Endothelial cell of umbilical vein (primary cell): ENCODE results near the gene ZNF319. TPM values are rescaled to one million over a fixed set of nuclear protein-coding genes. Genes with fewer than 3 reads are reported as not detected.

Source experiments
- BruUV-seq: library from RNA; stranded (reverse); fragments of 400-500 nt; replicated peaks from 2 replicates; lab custom pipeline; 2021; lab: Mats Ljungman, UMichigan
- CTCF ChIA-PET: fragments of 300-600, 350-600 bp; sonication (Branson Sonifier 250); formaldehyde crosslinking; loops from one replicate; lab custom pipeline; 2021; ENCODE audit warnings: antibody characterized with exemption, inconsistent platforms; lab: Charles Lee
- POLR2A ChIA-PET: fragments of 300-600, 350-600 bp; sonication (Branson Sonifier 250); formaldehyde crosslinking; loops from one replicate; lab custom pipeline; 2021; ENCODE audit warnings: antibody characterized with exemption, inconsistent platforms; lab: Charles Lee
- DNase-seq: peaks from one replicate; pipeline ENCODE4 v3.0.0-alpha.2; 2011; ENCODE audit warnings: low read depth, low spot score
- FAIRE-seq: peaks from 2 replicates; lab custom pipeline; 2011; peaks lifted over from hg19 to GRCh38; lab: Jason Lieb, UNC
- H2AFZ ChIP-seq: 2 replicates; pipeline ENCODE4 v1.6.0; 2012; ENCODE audit warnings: low read depth, low read length, control low read depth, inconsistent platforms
- H3K27ac ChIP-seq: 2 replicates; pipeline ENCODE4 v1.5.1; 2011; ENCODE audit warnings: low read depth, mild to moderate bottlenecking, control low read depth, low read length, moderate library complexity; ENCODE audit not compliant: insufficient read depth
- H3K27me3 ChIP-seq, 2 experiments: 2 replicates each; pipeline versions ENCODE4 v1.6.0 to v1.6.1; 2011; ENCODE audit warnings: low read length in 2 of 2, mixed read lengths in 1 of 2; ENCODE audit not compliant: control insufficient read depth in 2 of 2, insufficient read depth in 2 of 2
- H3K36me3 ChIP-seq, 2 experiments: 2 replicates in 1 of 2; 3 replicates in 1 of 2; pipeline ENCODE4 v1.5.1; 2011; ENCODE audit warnings: low read length in 2 of 2, mild to moderate bottlenecking in 1 of 2, moderate library complexity in 1 of 2; ENCODE audit not compliant: control insufficient read depth in 2 of 2, insufficient read depth in 2 of 2; ENCODE audit errors: extremely low read depth in 1 of 2
- H3K4me1 ChIP-seq: 3 replicates; pipeline ENCODE4 v1.5.1; 2011; ENCODE audit warnings: mild to moderate bottlenecking, low read length; ENCODE audit not compliant: control insufficient read depth, insufficient read depth; ENCODE audit errors: extremely low read depth
- H3K4me2 ChIP-seq: 2 replicates; pipeline ENCODE4 v1.6.1; 2011; ENCODE audit warnings: low read length, control low read depth, mixed read lengths; ENCODE audit not compliant: insufficient read depth
- H3K4me3 ChIP-seq, 3 experiments: fragments of 200-600 bp in 1 of 3; sonication (generic), shearing (Covaris generic) in 1 of 3; replicated peaks in 1 of 3; 2 replicates each; pipeline ENCODE4 v1.5.1; 2011 to 2016; ENCODE audit warnings: control low read depth in 3 of 3, low read length in 3 of 3, mild to moderate bottlenecking in 2 of 3, inconsistent platforms in 1 of 3, low read depth in 1 of 3, moderate library complexity in 1 of 3; ENCODE audit not compliant: insufficient read depth in 1 of 3
- H3K79me2 ChIP-seq: 2 replicates; pipeline ENCODE4 v1.6.0; 2012; ENCODE audit warnings: low read length, inconsistent platforms; ENCODE audit not compliant: control insufficient read depth, insufficient read depth
- H3K9ac ChIP-seq: replicated peaks from 2 replicates; pipeline ENCODE3; 2011; ENCODE audit warnings: low read length, control low read depth; ENCODE audit not compliant: insufficient read depth; ENCODE audit errors: extremely low read depth
- H3K9me1 ChIP-seq: replicated peaks from 3 replicates; pipeline ENCODE4 v1.6.0; 2011; ENCODE audit warnings: mild to moderate bottlenecking, low read length; ENCODE audit not compliant: control insufficient read depth, insufficient read depth; ENCODE audit errors: extremely low read depth
- H3K9me3 ChIP-seq: replicated peaks from 2 replicates; pipeline ENCODE4 v1.5.1; 2012; ENCODE audit warnings: low read length, inconsistent platforms; ENCODE audit not compliant: control insufficient read depth, insufficient read depth
- H4K20me1 ChIP-seq: replicated peaks from 2 replicates; pipeline ENCODE3; 2011; ENCODE audit warnings: mild to moderate bottlenecking, low read length; ENCODE audit not compliant: control insufficient read depth, insufficient read depth; ENCODE audit errors: extremely low read depth
- FOS ChIP-seq: IDR thresholded peaks from 2 replicates; pipeline ENCODE4 v1.6.1; 2011; ENCODE audit warnings: mild to moderate bottlenecking, low read length, moderate library complexity, borderline replicate concordance; ENCODE audit not compliant: insufficient read depth
- GATA2 ChIP-seq: IDR thresholded peaks from 2 replicates; pipeline ENCODE4 v1.7.0; 2011; ENCODE audit warnings: low read depth, mild to moderate bottlenecking, moderate library complexity, mixed read lengths, low read length; ENCODE audit not compliant: insufficient read length, insufficient read depth
- MYC ChIP-seq: IDR thresholded peaks from one replicate; pipeline ENCODE4 v1.6.1; 2011; ENCODE audit warnings: mild to moderate bottlenecking, low read depth, low read length
- POLR2A ChIP-seq: IDR thresholded peaks from 2 replicates; pipeline ENCODE4 v1.6.1; 2012; ENCODE audit warnings: low read depth, mild to moderate bottlenecking, control low read depth, low read length
- POLR2AphosphoS5 ChIP-seq: IDR thresholded peaks from 2 replicates; pipeline ENCODE4 v1.6.1; 2012; ENCODE audit warnings: low read depth, mild to moderate bottlenecking, control low read depth, low read length, moderate library complexity; ENCODE audit not compliant: insufficient read depth
- dilution Hi-C: fragments of 300-500 bp; cut with MboI; formaldehyde crosslinking; loops from one replicate; pipeline ENCODE4 v1.15.0; 2019; ENCODE audit warnings: low sequenced_read_pairs; ENCODE audit not compliant: extremely low pct_ligation_motif_present
- intact Hi-C: fragments of 100-400 bp; cut with micrococcal nuclease; formaldehyde crosslinking; loops from one replicate; pipeline ENCODE4 v1.10.0; 2022
- polyA plus RNA-seq, 4 experiments: library from polyadenylated mRNA; depleted of rRNA in 3 of 4; stranded (reverse) in 3 of 4; unstranded in 1 of 4; fragments of >200 nt; gene quantifications; 2 replicates each; pipeline versions ENCODE4 v1.2.1 to v1.2.3, GENCODE V29; 2011 to 2012; ENCODE audit warnings: missing spikeins in 1 of 4
- total RNA-seq: library from RNA; stranded (reverse); gene quantifications from 2 replicates; pipeline ENCODE4 v1.2.3, GENCODE V29; 2021
- TF ChIP-seq, protein P1 (sequence below): IDR thresholded peaks from 2 replicates; pipeline ENCODE4 v1.6.1; 2011; ENCODE audit not compliant: insufficient read depth, insufficient read length
- TF ChIP-seq, protein P2 (sequence below), 2 donors: IDR thresholded peaks; 1 replicate in 1 of 2; 2 replicates in 1 of 2; pipeline ENCODE4 v1.5.1; 2011; ENCODE audit warnings: low read length in 2 of 2, mild to moderate bottlenecking in 2 of 2, moderate library complexity in 2 of 2, control low read depth in 1 of 2, inconsistent platforms in 1 of 2, low read depth in 1 of 2; ENCODE audit not compliant: insufficient read depth in 1 of 2; ENCODE audit errors: extremely low read depth in 1 of 2

The ZNF319 gene
- total and polyA plus RNA-seq, 2 donors (not counting 3 experiments of a cell fraction or from before 2014, with no cell fraction given), result 5.4 to 9.9 TPM

DNA sequence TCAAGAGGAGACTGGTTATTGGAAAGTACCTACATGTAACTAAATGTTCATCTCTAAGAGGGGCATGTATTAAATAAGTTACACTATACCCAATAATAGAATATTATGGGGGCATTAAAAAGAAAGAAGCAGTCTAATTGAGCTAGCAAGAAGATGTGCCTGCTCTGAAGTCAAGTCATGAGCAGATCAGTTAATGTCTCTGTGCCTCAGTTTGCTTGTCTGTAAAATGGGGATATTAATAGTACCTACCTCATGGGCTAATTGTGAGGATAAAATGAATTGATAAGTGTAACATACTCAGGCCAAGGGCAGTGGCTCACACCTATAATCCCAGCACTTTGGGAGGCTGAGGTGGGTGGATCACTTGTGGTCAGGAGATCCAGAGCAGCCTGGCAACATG, 32.6 kb downstream of the ZNF319 start:
- H3K27ac ChIP-seq, result no peak overlapping the region
- BruUV-seq, result no TSS peak
- no peaks in the 10 kb centered on the region for H3K9me3 ChIP-seq
- dilution Hi-C loops (no loop called here), intact Hi-C loops (no loop called here)
- no peaks in the 10 kb centered on the region for H3K36me3 ChIP-seq
- FAIRE-seq (no peak), DNase-seq (no peak)
- no peaks in the 10 kb centered on the region for H3K79me2 ChIP-seq
- TF ChIP-seq, protein P1, sequence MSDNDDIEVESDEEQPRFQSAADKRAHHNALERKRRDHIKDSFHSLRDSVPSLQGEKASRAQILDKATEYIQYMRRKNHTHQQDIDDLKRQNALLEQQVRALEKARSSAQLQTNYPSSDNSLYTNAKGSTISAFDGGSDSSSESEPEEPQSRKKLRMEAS, result no peak
- TF ChIP-seq GATA2 (no peak), POLR2AphosphoS5 (no peak), MYC (no peak), FOS (no peak), POLR2A (no peak)
- TF ChIP-seq, protein P2, sequence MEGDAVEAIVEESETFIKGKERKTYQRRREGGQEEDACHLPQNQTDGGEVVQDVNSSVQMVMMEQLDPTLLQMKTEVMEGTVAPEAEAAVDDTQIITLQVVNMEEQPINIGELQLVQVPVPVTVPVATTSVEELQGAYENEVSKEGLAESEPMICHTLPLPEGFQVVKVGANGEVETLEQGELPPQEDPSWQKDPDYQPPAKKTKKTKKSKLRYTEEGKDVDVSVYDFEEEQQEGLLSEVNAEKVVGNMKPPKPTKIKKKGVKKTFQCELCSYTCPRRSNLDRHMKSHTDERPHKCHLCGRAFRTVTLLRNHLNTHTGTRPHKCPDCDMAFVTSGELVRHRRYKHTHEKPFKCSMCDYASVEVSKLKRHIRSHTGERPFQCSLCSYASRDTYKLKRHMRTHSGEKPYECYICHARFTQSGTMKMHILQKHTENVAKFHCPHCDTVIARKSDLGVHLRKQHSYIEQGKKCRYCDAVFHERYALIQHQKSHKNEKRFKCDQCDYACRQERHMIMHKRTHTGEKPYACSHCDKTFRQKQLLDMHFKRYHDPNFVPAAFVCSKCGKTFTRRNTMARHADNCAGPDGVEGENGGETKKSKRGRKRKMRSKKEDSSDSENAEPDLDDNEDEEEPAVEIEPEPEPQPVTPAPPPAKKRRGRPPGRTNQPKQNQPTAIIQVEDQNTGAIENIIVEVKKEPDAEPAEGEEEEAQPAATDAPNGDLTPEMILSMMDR (IDR thresholded peaks at IDR 0.05; ENCODE audit: extremely low read depth in 1 of 2, insufficient read depth in 1 of 2, low read depth in 1 of 2, low read length in 2 of 2), result no peak
- no peaks in the 10 kb centered on the region for H4K20me1 ChIP-seq
- no peak overlapping the region for H3K4me3 ChIP-seq
- H3K9ac ChIP-seq, result no peak overlapping the region
- no peaks in the 10 kb centered on the region for H3K27me3 ChIP-seq
- CTCF ChIA-PET, result interaction anchor here (1.1 kb wide), 1 partner anchor 12 kb away, joined by 3 read pairs; no protein-coding TSS in a partner anchor
- POLR2A ChIA-PET, result no interaction called here
- no peaks in the 10 kb centered on the region for H3K9me1 ChIP-seq
- H3K4me2 ChIP-seq, result no peak overlapping the region
- no peaks in the 10 kb centered on the region for H3K4me1 ChIP-seq
- no peak overlapping the region for H2AFZ ChIP-seq
